Measurements from ENCODE around the gene PTPN11. TPM values are rescaled to one million over a fixed set of nuclear protein-coding genes. Genes with fewer than 3 reads are reported as not detected.
"Not testable (repeated sequence)": the region's sequence is repeated elsewhere in the genome, so short reads cannot be mapped to it uniquely, and the experiment has no call there.

PTPN11 gene
- total RNA-seq, 1 experiment from 2014 or later: 181 TPM

- H3K4me1 ChIP-seq (ENCODE audit: control insufficient read depth in 1 of 2, insufficient read depth in 2 of 2, low read length in 2 of 2); DNase-seq (ENCODE audit: low read depth, low spot score); intact Hi-C loops (cut with micrococcal nuclease); POLR2A ChIA-PET; H3K4me2 ChIP-seq (ENCODE audit: low read length); ATAC-seq; H3K9ac ChIP-seq (ENCODE audit: low read length); H3K9me3 ChIP-seq (ENCODE audit: control insufficient read depth in 1 of 2, insufficient read depth in 1 of 2, low read depth in 1 of 2, low read length in 2 of 2); H3K4me3 ChIP-seq (replicated peaks in 1 of 2; ENCODE audit: low read depth in 1 of 2, low read length in 2 of 2); CTCF ChIA-PET; RAD21 ChIA-PET (ENCODE audit: low non-redundant PET in 1 of 2, low total read pairs in 2 of 2, uncharacterized antibody in 2 of 2, unreplicated experiment in 2 of 2); H3K27me3 ChIP-seq (ENCODE audit: insufficient read depth, low read length); BruUV-seq (replicated peaks); H2AFZ ChIP-seq (ENCODE audit: low read depth, low read length, poor library complexity, severe bottlenecking); H3K27ac ChIP-seq (ENCODE audit: low read depth, low read length); H3K36me3 ChIP-seq (ENCODE audit: control insufficient read depth in 1 of 2, insufficient read depth in 2 of 2, low read length in 2 of 2); H3K9me2 ChIP-seq (ENCODE audit: insufficient read depth): not testable (repeated sequence)
- Histone ChIP-seq H3K79me2 (ENCODE audit: insufficient read depth, low read length) (peaks cover 94% of the 10 kb centered on the region), H4K20me1 (ENCODE audit: insufficient read depth) (peaks cover 10% of the 10 kb centered on the region; the same call in 1 of the 2 replicates)
These were observed 19.9 kb downstream of the PTPN11 start for GRCh38 chr12:112438645-112439044.

DNA sequence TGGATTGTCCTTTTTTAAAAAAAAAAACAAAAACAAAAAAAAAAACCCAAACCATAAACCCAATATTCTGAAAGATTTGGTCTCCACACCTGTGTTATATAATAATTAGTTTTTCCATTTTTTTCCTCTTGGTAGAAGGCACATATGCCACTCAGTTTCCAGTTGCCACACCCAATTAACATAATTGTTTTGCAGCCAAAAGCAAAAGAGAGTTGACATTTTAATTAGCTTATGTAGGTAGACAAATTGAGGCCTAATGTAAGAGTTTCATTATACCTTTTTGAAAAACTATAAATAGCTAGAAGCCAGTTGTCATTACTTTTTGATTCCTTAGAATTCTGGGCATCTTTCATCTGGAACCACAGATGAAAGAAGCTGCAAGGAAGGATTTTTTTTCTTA, 21.0 kb downstream of the PTPN11 start:
- no peak overlapping the region for H3K4me3 ChIP-seq (replicated peaks in 1 of 2; ENCODE audit: low read depth in 1 of 2, low read length in 2 of 2)
- ATAC-seq: no peak
- DNase-seq (ENCODE audit: low read depth, low spot score): no peak
- intact Hi-C loops (cut with micrococcal nuclease): no loop called here
- no peak overlapping the region for H2AFZ ChIP-seq (ENCODE audit: low read depth, low read length, poor library complexity, severe bottlenecking)
- H3K27me3 ChIP-seq (ENCODE audit: insufficient read depth, low read length): no peaks in the 10 kb centered on the region
- no peaks in the 10 kb centered on the region for H3K9me3 ChIP-seq (ENCODE audit: control insufficient read depth in 1 of 2, insufficient read depth in 1 of 2, low read depth in 1 of 2, low read length in 2 of 2)
- no peak overlapping the region for H3K4me2 ChIP-seq (ENCODE audit: low read length)
- H3K27ac ChIP-seq (ENCODE audit: low read depth, low read length): no peak overlapping the region
- ChIA-PET RAD21 (ENCODE audit: low non-redundant PET in 1 of 2, low total read pairs in 2 of 2, uncharacterized antibody in 2 of 2, unreplicated experiment in 2 of 2) (no interaction called here), CTCF (interaction anchor here (0.7 kb wide), 1 partner anchor 330 kb away, joined by 3 read pairs; no protein-coding TSS in a partner anchor), POLR2A (no interaction called here)
- no peaks in the 10 kb centered on the region for H3K9me2 ChIP-seq (ENCODE audit: insufficient read depth)
- peaks cover 95% of the 10 kb centered on the region for H3K79me2 ChIP-seq (ENCODE audit: insufficient read depth, low read length)
- no peaks in the 10 kb centered on the region for H3K4me1 ChIP-seq (ENCODE audit: control insufficient read depth in 1 of 2, insufficient read depth in 2 of 2, low read length in 2 of 2)
- H3K9ac ChIP-seq (ENCODE audit: low read length): no peak overlapping the region
- peaks cover 10% of the 10 kb centered on the region; the same call in 1 of the 2 replicates for H4K20me1 ChIP-seq (ENCODE audit: insufficient read depth)
- no TSS peak for BruUV-seq (replicated peaks)
- no peaks in the 10 kb centered on the region for H3K36me3 ChIP-seq (ENCODE audit: control insufficient read depth in 1 of 2, insufficient read depth in 2 of 2, low read length in 2 of 2)
- TF ChIP-seq, protein P1, sequence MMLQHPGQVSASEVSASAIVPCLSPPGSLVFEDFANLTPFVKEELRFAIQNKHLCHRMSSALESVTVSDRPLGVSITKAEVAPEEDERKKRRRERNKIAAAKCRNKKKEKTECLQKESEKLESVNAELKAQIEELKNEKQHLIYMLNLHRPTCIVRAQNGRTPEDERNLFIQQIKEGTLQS (IDR thresholded peaks at IDR 0.05): no peak
- TF ChIP-seq POLR2AphosphoS5 (IDR thresholded peaks at IDR 0.05; ENCODE audit: low read depth, low read length) (no peak), CEBPB (IDR thresholded peaks at IDR 0.05; ENCODE audit: low read depth) (no peak), ZFX (IDR thresholded peaks at IDR 0.05) (no peak), ZBTB33 (IDR thresholded peaks at IDR 0.05; ENCODE audit: extremely low read depth, insufficient replicate concordance, low read length) (no peak), RAD21 (IDR thresholded peaks at IDR 0.05; ENCODE audit: low read depth) (no peak), EGR1 (IDR thresholded peaks at IDR 0.05; ENCODE audit: low read depth) (no peak), YY1 (IDR thresholded peaks at IDR 0.05; ENCODE audit: extremely low read depth, insufficient replicate concordance, low read depth, low read length) (no peak), TCF7L2 (IDR thresholded peaks at IDR 0.05; ENCODE audit: borderline replicate concordance, extremely low read depth, insufficient read depth, insufficient read length) (no peak), SIN3A (IDR thresholded peaks at IDR 0.05; ENCODE audit: low read depth) (no peak), EZH2 (IDR thresholded peaks at IDR 0.05) (no peak), POLR2A (IDR thresholded peaks at IDR 0.05; ENCODE audit: borderline replicate concordance, extremely low read depth, insufficient read depth, insufficient read length) (no peak), SP1 (IDR thresholded peaks at IDR 0.05; ENCODE audit: low read depth) (no peak), SRF (IDR thresholded peaks at IDR 0.05; ENCODE audit: low read depth) (no peak), ZNF274 (IDR thresholded peaks at IDR 0.05; ENCODE audit: low read depth, low read length) (no peak), ELF1 (IDR thresholded peaks at IDR 0.05; ENCODE audit: borderline replicate concordance, low read depth) (no peak), FOSL1 (IDR thresholded peaks at IDR 0.05; ENCODE audit: low read depth) (no peak), CBX3 (IDR thresholded peaks at IDR 0.05; ENCODE audit: low read depth) (no peak)
- TF ChIP-seq, protein P2, sequence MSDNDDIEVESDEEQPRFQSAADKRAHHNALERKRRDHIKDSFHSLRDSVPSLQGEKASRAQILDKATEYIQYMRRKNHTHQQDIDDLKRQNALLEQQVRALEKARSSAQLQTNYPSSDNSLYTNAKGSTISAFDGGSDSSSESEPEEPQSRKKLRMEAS (IDR thresholded peaks at IDR 0.05): no peak

Data from HCT116 (cell line).